Skin of body (tissue), 2 donors: ENCODE measurements around the gene HGFAC. TPM values are rescaled to one million over a fixed set of nuclear protein-coding genes. Genes with fewer than 3 reads are reported as not detected.

Source experiments
- DNase-seq: peaks from one replicate; lab custom pipeline; 2025; lab: John Stamatoyannopoulos, UW
- total RNA-seq: library from RNA; depleted of rRNA; stranded (reverse); fragments of >200 nt; gene quantifications from one replicate; pipeline ENCODE4 v1.2.3, GENCODE V29; 2014

Gene HGFAC
- total RNA-seq, 1 donor from 2014 or later, result 0.20 TPM

DNA sequence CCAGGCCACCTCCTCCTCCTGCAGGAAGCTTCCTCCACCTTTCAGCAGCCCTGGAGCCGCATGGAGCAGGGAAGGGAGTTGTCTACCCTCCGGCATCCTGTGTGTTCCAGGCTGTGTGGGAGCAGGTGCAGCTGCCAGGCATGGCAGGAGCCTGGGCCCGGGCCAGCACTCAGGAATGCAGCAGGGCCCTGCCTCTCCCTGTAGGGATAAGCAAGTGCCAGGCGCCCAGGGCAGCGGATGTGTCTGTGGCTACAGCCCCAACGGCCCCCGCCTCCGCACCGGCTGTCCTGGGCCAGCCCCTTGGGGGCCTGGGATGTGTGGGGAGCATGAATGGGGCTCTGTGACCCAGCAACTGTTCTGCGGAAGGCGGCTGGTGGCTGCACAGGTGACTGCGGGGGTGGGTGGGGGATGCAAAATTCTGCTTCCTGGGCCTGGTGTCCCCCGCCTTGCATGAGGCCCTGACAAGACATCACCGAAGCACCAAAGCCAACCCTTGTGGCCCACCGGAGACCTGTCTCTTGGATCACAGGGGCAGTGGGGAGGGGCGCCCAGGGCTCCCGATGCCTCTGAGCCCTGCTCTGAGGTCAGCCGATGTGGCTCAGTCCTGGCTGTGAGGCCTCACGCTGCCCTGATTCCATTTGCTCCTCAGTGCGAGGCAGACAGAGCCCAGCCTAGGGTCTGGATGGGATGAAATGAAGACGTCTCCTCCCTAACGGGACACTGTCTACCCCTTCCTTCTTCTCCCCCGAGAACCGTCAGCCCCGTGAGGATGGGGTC lies 19.9 kb downstream of the HGFAC start:
- DNase-seq, result no peak

DNA sequence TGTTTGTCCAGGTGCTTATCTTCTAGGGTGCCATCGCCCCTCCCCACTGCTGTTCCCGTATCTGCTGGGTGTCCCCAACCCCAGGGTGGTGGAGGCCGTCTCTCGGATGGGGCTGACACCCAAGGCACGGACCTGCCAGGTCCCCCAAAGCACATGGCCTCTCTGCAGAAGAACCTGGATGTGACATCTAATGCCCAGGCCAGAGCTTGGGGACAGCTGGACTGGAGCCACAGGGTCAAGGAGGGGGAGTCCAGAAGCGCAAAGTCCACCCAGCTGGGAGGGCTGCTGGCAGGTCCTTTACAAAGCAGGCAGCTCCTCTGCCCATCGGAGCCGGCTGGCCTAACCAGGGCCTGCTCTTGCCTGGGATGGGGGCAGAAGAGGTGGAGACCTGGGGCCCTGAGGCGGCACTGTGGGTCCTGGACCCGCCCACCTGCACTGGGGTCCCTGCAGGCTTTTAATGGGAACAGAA lies 20.6 kb downstream of the HGFAC start:
- DNase-seq, result no peak

DNA sequence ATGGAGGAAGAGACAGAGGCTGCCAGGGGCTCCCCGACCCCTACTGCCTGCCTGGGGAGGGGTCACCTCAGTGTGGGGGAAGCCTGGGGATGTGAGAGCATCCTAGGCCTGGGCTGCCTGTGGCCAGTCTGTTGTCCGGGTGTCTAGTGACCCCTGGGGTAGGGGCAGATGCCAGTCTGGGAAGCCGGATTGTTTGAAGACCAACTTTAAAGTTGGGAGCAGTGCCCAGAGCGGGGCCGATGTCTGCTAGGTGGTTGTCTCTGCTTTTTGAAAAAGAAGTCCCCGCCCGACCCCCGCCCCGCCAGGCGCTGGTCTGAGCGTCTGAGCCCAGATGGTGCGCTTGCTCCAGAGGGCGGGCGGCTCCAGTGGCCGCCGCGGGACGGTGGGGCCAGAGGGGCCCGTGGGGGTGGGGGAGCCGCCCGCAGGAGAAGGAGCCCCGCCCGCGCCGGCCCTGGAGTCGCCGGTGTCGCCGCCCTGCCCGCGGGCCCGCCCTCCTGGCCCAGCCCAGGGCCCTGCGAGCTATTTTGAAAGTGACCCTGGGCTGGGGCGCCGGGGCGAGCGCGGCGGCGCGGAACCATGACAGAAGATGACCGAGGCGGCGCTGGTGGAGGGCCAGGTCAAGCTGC lies 21.1 kb downstream of the HGFAC start, which contains the start of gene DOK7:
DOK7 (plus strand) TSS at position 517 of the 626 bp plus-strand sequence; CDS start at position 587, 70 bp downstream.
- no peak for DNase-seq

DNA sequence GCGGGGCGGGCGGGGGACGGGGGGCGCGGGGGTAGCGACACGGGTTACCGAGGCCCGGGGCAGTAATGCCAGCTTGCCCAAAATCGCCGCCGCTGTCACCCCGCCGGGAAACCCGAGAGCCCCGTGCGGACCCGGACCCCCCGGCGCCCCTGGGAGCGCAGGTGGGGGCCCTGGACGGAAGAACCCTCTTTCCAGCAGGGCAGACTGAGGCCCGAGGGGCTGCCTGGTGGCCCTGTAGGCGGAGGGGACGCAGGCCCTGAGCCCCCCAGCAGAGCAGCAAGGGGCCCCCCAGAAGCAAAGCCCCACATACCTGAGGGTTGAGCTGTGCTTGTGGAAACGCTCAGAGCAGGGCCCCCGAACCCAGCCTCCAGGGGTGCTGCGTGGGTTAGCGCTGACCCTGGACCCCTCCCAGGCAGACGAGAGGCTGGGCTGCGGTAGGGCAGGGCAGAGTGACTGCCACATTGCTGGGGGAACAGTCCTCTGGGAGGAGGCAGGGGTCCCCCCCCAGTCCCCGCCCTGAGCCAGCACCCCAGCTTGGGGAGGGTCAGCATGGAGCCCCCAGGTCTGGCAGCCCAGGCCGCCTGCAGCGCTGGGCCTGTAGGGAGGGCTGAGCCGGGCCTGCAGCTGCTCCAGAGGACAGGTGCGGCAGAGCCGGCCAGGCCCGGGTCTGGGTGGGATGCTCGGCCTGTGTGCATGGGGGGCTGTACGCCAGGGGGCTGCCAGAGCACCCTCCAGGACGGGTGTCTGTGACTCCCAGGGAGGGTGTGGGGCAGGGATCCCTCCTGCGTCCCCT lies 22.0 kb downstream of the HGFAC start:
- DNase-seq, result no peak

DNA sequence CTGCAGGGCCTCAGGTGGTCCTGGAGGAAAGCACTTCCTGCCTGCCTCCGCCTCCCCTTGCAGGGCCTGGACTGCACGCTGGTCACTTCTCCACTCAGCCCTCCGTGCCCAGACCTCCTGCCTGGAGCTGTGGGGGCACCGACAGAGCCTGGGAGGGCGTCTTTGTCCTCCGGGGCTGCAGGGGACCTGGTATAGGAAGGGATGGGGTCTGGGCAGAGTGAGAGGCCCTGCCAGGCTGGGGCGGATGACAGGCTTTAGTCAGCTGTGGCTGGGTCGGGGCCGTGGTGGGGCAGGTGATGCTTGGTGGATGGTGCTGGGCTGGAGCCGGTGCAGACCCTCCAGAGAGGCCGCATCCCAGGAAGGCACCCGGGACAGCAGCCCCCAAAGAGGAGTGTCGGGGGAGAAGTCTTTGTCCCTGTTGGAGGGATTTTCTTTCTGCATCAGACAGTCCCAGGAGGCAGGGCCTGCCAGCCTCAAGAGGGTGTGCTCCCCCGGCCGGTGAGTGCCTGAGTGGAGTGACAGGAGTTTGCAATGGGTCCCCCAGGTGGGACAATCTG lies 22.7 kb downstream of the HGFAC start:
- no peak for DNase-seq

DNA sequence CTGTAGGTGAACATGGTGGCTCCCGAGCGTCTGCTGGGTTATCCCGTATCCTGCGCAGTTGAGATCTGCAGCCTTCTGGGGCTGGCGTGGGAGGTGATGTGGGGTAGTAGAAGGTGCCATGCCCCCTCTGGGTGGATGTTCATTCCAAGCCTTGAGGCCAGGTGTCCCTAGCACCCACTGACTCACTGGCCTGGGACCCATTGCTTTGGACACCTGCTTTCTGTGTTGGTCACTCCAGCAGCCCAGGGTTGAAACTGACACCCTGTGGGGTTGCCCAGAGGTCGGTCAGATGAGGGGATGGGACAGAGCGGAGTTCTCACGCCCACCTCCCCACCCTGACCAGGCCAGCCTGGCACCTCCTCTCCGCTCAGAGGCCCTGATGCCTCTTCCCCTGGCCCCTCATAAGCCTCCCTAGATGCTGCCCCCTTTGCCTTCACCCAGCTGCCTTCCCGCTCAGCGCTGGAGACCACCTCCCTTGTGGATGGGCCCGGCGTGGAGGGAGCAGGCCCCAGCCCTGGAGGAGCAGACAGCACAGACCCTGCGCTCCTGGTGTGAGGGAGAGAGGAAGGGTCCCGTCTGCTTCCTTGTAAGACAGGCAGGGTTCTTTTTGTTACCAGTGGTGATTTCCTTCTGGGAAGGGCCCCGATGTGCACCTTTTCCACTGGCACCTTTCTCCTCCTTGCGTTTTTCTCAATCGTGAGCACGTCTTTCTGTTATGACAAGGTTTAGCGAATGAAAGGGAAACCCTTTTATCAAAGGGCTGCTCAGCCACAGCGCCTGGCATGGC lies 23.3 kb downstream of the HGFAC start:
- no peak for DNase-seq

DNA sequence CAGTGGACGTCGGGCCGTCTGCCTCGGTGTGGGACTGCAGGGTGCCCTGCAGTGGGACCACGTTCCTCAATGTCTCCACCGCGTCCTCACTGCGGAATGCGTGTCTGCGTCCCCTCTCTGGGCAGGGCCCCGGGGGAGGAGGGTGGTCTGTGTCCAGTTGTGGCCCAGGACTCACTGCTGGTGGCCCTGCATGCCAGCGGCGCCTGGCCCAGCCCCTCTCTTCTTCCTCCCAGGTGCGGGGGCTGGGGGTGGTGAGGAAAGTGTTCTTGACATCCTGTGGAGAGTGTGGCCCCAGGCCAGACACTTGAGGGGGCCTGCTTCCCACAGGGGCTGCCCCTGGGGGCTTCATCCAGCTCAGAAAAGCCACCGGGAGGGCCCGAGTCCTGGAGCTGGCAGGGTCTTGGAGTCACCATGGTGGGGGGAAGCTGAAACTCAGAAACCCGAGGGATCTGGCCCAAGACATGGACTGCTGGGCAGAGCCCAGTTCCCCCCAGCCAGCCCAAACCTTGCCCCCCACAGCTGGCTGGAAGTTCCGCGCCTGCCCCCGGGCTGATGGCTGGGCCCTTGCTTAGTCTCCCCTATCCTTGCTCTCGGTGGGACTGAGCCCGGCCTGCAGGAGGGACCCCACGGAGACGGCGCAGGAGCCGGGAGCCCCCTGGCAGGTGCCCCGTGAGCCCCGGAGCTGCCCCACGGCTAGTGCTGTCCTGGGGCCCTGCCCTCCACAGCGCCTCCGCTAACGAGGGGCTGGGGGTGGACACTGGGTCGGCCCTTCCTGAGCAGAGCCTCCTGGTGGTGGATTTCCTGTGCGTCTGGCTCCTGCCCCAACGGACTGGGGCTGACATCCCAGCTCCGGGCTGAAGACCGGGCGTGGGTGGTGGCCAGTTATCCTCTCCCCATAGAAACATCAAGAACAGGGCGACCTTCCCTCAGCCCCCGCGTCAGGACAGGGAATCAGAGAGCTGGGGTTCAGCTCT lies 24.2 kb downstream of the HGFAC start:
- DNase-seq, result no peak

DNA sequence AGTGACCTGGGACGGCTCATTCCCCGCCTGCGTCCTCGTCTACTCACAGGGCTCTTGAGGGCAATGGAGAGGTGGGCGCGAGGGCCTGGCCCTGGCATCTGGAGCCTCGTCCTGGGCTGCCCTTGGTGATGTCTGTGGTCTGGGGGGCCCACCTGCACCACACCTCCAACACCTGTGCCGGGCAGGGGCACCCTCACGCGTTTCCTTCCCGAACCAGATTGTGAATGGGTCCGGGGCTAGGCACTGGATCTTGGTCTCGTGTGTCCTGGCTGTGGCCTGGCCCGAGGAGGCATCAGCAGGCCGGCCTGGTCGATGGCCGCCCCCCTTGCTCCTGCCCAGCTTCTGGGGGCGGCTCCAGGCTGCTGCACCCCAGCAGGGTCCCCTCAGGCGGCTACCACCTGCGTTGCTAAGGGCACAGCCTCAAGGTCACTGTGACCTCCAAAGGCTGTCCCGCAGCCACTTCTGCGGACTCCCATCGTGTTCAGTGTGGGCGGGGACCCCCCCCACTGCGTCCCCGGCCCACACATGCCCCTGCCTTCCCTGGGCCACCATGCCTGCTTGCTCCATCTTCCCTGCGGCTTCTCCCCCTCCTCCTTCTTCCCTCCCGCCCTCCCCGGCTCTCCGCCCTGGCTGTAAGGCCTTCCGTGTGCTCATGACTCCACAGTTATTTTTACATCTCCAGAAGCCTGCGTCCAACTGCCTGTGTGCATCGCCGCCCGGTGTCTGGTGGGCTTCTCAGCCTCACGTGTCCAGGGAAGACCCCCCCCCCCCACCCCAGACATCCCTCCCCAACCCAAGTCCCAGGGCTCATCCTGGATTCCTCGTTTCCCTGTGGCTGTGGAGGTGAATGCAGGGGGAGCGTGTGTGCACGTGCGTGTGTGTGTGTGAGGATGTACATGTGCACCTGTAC lies 25.2 kb downstream of the HGFAC start:
- DNase-seq, result no peak

DNA sequence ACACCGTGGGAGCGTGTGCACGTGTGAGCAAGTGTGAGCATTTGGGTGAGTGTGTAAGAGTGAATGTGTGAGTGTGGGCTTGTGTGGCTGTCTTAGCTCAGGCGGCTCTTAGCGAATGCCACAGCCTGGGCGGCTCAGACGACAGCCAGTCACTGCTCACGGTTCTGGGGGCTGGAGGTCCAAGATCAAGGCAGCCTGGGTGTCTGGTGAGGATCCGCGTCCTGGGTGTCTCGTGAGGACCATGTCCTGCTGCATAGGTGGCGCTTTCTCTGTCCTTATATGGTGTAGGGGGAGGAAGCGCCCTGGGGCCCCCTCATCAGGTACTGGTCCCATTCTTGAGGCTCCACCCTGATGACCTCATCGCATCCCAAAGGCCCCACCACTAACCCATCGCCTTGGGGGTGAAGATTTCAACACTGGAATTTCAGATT lies 25.8 kb downstream of the HGFAC start:
- no peak for DNase-seq

DNA sequence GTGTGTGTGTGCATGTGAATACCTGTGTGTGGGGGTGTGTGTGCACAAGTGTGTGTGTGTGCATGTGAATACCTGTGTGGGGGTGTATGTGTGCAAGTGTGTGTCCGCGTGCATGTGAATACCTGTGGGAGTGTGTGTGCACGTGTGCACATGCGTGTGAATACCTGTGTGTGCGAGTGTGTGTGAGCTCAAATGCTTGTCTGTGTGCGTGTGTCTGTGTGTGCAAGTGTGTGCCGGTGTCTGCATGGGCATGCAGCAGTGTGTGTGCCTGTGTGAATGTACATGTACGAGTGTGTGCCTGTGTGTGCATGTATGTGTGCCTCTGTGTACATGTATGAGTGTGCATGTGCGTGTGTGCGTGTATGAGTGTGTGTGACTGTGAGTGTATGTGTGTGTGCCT lies 26.4 kb downstream of the HGFAC start:
- no peak for DNase-seq

DNA sequence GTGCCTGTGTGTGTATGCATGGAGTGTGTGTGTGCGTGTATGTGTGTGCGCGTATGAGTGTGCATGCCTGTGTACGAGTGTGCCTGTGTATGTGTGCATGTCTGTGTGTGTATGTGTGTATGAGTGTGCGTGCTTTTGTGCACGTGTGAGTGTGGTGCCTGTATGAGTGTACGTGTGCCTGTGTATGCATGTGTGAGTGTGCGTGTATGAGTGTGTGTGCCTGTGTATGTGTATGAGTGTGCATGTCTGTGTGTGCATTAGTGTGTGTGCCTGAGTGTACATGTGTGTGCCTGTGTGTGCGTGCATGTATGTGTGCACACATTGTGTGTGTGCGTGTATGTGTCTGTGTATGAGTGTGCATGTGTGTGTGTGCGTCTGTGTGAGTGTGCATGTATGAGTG lies 27.0 kb downstream of the HGFAC start:
- no peak for DNase-seq

DNA sequence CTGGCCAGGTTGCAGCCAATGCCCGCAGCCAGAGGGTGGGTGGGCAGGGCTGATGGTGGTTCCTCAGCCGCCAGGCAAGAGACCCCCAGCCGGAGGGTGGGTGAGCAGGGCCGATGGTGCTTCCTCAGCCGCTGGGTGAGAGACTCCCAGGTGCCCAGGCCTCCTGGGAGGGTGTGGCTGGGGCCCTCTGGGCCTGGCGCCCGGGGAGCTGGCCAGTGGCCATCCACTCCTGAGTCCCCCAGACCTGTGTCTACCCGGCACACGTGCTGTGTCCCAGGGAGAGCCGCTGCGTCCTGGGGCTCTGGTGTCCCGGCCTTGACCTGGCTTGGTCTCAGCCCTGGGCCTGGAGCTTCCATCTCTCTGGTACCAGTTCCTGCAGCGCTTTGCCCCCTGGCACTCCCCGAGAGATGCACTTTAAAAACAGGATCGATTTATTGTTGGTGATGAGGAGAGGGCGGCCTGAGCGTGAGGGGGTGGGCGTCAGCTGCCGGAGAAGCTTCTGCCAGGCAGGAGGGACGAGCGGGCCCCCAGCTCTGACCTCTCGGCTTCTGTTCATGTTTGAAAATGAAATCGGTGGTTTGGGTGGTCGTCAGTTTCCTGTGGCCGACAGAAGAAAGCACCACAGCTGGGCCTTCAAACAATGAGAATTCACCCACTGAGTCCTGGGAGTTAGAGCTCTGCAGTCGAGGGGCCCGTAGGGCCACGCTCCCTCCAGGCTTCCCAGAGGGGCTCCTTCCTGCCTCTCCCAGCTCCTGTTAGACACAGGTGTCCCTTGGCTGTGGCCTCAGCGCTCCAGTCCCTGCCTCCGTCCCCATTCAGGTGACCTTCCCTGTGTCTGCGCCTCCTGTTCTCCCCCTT lies 27.8 kb downstream of the HGFAC start:
- DNase-seq, result no peak

DNA sequence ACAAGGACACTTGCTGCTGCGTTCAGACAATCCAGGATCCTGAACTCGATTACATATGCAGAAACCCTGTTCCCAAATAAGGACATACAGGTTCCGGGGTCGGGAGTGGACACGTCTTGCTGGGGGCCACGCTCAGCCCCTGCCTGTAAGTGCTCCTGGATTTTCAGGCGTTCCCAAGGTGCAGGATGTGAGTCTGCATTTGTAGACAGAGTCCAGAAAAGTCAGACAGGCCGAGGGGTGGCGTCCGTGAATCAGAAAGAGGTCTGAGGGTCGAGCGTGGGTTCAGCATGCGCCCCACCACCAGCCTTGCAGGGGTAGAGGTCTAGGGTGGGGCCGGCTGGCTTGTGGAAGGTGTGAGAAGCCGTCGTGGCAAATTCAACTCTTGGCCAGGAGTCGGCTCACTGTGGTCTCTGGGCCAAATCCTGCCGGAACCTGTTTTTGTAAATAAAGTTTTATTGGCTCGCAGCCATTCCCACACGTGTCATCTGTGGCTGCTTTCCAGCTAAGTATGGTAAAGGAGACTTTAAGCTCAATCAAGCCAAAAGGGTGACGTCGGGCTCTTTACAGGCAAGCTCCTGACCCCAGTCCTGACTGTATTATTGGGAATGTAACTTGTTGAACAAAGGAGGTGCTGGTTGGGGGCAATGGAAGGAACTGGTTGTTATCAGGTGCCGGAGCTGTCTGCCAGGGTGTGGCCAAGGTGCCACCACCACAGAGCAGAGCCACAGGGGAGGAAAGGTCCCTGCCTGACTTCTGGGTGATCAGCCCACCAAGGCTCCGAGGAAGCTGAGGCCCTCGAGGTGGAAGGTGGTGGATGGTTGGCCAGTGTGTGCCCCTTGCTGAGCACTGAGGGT lies 28.7 kb downstream of the HGFAC start:
- DNase-seq, result no peak

DNA sequence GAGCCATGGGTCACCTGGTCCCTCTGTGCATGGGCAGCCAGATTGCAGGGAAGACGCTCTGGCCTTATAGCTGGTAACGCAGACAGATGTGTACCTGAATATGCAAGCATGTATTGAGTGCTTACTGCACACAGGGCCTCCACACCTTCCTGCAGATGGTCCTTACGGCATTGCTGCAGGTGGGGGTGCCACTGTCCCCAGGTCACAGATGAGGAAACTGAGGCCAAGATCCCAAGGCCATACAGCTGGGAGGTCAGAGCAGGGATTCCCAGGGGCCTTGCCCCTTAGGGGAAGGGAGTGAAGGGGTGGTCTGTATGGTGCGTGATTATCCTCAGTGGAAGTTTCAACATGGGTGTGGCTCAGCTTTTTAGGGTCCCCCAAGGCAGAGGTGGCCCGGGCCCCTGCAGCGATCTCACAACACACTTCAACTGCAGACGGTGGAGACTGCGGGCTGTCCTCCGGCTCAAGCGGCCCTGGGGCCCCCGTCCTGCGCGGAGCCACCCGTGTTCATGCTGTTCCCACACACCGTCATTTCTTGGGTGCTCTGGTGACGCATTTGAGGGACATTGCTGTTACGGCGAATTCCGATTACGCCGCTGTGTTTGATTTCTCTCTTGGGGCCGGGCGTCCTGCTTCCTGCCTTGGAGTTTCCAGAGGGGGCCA lies 29.5 kb downstream of the HGFAC start:
- DNase-seq, result no peak

DNA sequence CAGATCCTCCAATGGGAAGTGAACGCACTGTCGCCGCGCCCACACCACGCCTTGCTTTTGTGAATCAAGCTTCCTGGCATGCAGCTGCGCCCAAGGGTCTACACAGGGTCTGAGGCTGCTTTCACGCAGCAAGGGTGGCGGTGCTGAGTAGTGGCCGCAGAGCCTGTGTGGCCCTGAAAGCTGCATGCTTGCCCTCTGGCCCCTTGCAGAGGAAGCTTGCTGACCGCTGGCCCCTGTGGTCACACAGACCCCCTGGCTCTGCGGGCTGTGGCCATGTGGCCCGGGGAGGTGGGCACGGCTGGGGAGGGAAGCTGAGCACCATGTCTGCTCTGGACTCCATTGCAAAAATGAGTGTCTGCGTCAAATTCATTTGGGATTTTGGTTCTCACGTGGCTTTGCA lies 30.1 kb downstream of the HGFAC start:
- DNase-seq, result no peak
